Neural cell (in vitro differentiated cells): ENCODE measurements around the gene RGS6. TPM values are rescaled to one million over a fixed set of nuclear protein-coding genes. Genes with fewer than 3 reads are reported as not detected.

ENCODE experiments used
- H2AFZ ChIP-seq: fragments of 200-600, 300-800 bp; sonication (generic), shearing (Covaris generic); 2 replicates; pipeline ENCODE4 v1.6.0; 2014; ENCODE audit warnings: low read depth, mild to moderate bottlenecking, antibody characterized with exemption, low read length, moderate library complexity
- H3F3A ChIP-seq: fragments of 200-600 bp; shearing (Covaris generic); 2 replicates; pipeline ENCODE4 v1.6.1; 2016; ENCODE audit warnings: mild to moderate bottlenecking, moderate library complexity, mixed read lengths, antibody characterized with exemption, low read length; ENCODE audit not compliant: insufficient read depth, poor library complexity, severe bottlenecking
- H3K27ac ChIP-seq: fragments of 200-600, 300-800 bp; sonication (generic), shearing (Covaris generic); 2 replicates; pipeline ENCODE4 v1.5.1; 2014; ENCODE audit warnings: mild to moderate bottlenecking, low read length, moderate library complexity
- H3K27me3 ChIP-seq: fragments of 300-800, 200-600 bp; sonication (generic), shearing (Covaris generic); 2 replicates; pipeline ENCODE4 v1.6.0; 2014; ENCODE audit warnings: mild to moderate bottlenecking, low read depth, low read length, moderate library complexity; ENCODE audit not compliant: insufficient read depth
- H3K36me3 ChIP-seq: fragments of 300-800, 200-600 bp; sonication (generic), shearing (Covaris generic); 2 replicates; pipeline ENCODE4 v1.5.1; 2014; ENCODE audit warnings: mild to moderate bottlenecking, antibody characterized with exemption, low read length, moderate library complexity; ENCODE audit not compliant: insufficient read depth
- H3K4me2 ChIP-seq: fragments of 300-800, 200-600 bp; sonication (generic), shearing (Covaris generic); 2 replicates; pipeline ENCODE4 v1.6.0; 2014; ENCODE audit warnings: mild to moderate bottlenecking, low read length
- H3K4me3 ChIP-seq: fragments of 300-800, 200-600 bp; sonication (generic), shearing (Covaris generic); 2 replicates; pipeline ENCODE4 v1.5.1; 2014; ENCODE audit warnings: mild to moderate bottlenecking, low read length, moderate library complexity
- H3K79me2 ChIP-seq: fragments of 200-600 bp; shearing (Covaris generic); replicated peaks from 2 replicates; pipeline ENCODE4 v1.6.0; 2014; ENCODE audit warnings: mild to moderate bottlenecking, low read length, moderate library complexity; ENCODE audit not compliant: insufficient read depth
- H3K9ac ChIP-seq: fragments of 300-800, 200-600 bp; sonication (generic), shearing (Covaris generic); 2 replicates; pipeline ENCODE4 v1.6.1; 2016; ENCODE audit warnings: mild to moderate bottlenecking, low read length, mixed read lengths
- H3K9me2 ChIP-seq: fragments of 200-600 bp; shearing (Covaris generic); 2 replicates; pipeline ENCODE4 v1.6.1; 2016; ENCODE audit warnings: mild to moderate bottlenecking, low read length, mixed read lengths; ENCODE audit not compliant: insufficient read depth
- H3K9me3 ChIP-seq: fragments of 200-600, 300-800 bp; sonication (generic), shearing (Covaris generic); 2 replicates; pipeline ENCODE4 v1.6.1; 2016; ENCODE audit warnings: mild to moderate bottlenecking, mixed run types, low read length, moderate library complexity, mixed read lengths
- H4K20me1 ChIP-seq: fragments of 200-600 bp; shearing (Covaris generic); 2 replicates; pipeline ENCODE4 v1.6.1; 2016; ENCODE audit warnings: mild to moderate bottlenecking, mixed run types; ENCODE audit not compliant: insufficient read depth
- EP300 ChIP-seq: fragments of 450-650 bp; conservative IDR thresholded peaks from 2 replicates; pipeline ENCODE4 v1.6.1; 2014; ENCODE audit warnings: antibody characterized with exemption, mild to moderate bottlenecking, moderate library complexity; ENCODE audit not compliant: poor library complexity, severe bottlenecking
- EZH2 ChIP-seq: fragments of 200-600, 300-800 bp; shearing (Covaris generic), sonication (generic); IDR thresholded peaks from 2 replicates; pipeline ENCODE4 v1.6.1; 2014; ENCODE audit warnings: antibody characterized with exemption, low read length, borderline replicate concordance, mild to moderate bottlenecking; ENCODE audit not compliant: insufficient read depth, poor library complexity, severe bottlenecking
- MXI1 ChIP-seq: fragments of 450-650 bp; conservative IDR thresholded peaks from 2 replicates; pipeline ENCODE4 v1.6.1; 2014; ENCODE audit warnings: antibody characterized with exemption, mild to moderate bottlenecking; ENCODE audit not compliant: poor library complexity, severe bottlenecking
- POLR2AphosphoS5 ChIP-seq: IDR thresholded peaks from 2 replicates; pipeline ENCODE4 v1.6.1; 2012
- RAD21 ChIP-seq: fragments of 450-650 bp; conservative IDR thresholded peaks from 2 replicates; pipeline ENCODE4 v1.6.1; 2014; ENCODE audit warnings: antibody characterized with exemption, mild to moderate bottlenecking, moderate library complexity
- REST ChIP-seq: IDR thresholded peaks from 2 replicates; pipeline ENCODE4 v1.6.1; 2012; ENCODE audit warnings: borderline replicate concordance
- SMC3 ChIP-seq: fragments of 450-650 bp; conservative IDR thresholded peaks from 2 replicates; pipeline ENCODE4 v1.6.1; 2014; ENCODE audit warnings: antibody characterized with exemption, mild to moderate bottlenecking, moderate library complexity; ENCODE audit not compliant: poor library complexity
- TAF1 ChIP-seq: IDR thresholded peaks from 2 replicates; pipeline ENCODE4 v1.6.1; 2012; ENCODE audit warnings: low read depth
- polyA plus RNA-seq: library from polyadenylated mRNA; depleted of rRNA; stranded (reverse); fragments of >200 nt; gene quantifications from 2 replicates; pipeline ENCODE4 v1.2.3, GENCODE V29; 2014
- TF ChIP-seq, protein P1 (sequence below): fragments of 450-650 bp; IDR thresholded peaks from 2 replicates; pipeline ENCODE4 v1.5.1; 2014; ENCODE audit warnings: antibody characterized with exemption, mild to moderate bottlenecking, moderate library complexity; ENCODE audit not compliant: poor library complexity, severe bottlenecking

RGS6 gene
- polyA plus RNA-seq, 1 donor from 2014 or later: 7.3 TPM

- H3K4me2 ChIP-seq: no peak overlapping the region
- H3K27me3 ChIP-seq: no peaks in the 10 kb centered on the region
- no peak overlapping the region for H3K9ac ChIP-seq
- no peaks in the 10 kb centered on the region for H3K36me3 ChIP-seq
- no peaks in the 10 kb centered on the region for H3K9me2 ChIP-seq
- H4K20me1 ChIP-seq: no peaks in the 10 kb centered on the region
- H3K9me3 ChIP-seq: no peaks in the 10 kb centered on the region
- TF ChIP-seq MXI1 (no peak), TAF1 (no peak), EP300 (no peak), EZH2 (no peak), REST (no peak), POLR2AphosphoS5 (no peak), RAD21 (no peak), SMC3 (no peak)
- TF ChIP-seq, protein P1, sequence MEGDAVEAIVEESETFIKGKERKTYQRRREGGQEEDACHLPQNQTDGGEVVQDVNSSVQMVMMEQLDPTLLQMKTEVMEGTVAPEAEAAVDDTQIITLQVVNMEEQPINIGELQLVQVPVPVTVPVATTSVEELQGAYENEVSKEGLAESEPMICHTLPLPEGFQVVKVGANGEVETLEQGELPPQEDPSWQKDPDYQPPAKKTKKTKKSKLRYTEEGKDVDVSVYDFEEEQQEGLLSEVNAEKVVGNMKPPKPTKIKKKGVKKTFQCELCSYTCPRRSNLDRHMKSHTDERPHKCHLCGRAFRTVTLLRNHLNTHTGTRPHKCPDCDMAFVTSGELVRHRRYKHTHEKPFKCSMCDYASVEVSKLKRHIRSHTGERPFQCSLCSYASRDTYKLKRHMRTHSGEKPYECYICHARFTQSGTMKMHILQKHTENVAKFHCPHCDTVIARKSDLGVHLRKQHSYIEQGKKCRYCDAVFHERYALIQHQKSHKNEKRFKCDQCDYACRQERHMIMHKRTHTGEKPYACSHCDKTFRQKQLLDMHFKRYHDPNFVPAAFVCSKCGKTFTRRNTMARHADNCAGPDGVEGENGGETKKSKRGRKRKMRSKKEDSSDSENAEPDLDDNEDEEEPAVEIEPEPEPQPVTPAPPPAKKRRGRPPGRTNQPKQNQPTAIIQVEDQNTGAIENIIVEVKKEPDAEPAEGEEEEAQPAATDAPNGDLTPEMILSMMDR: no peak
- no peak overlapping the region for H3K4me3 ChIP-seq
- no peaks in the 10 kb centered on the region for H3F3A ChIP-seq
- no peak overlapping the region for H3K27ac ChIP-seq
- no peak overlapping the region for H2AFZ ChIP-seq
- H3K79me2 ChIP-seq: no peaks in the 10 kb centered on the region
Measured at GRCh38 chr14:72568296-72568992, 636.2 kb downstream of the RGS6 start.

DNA sequence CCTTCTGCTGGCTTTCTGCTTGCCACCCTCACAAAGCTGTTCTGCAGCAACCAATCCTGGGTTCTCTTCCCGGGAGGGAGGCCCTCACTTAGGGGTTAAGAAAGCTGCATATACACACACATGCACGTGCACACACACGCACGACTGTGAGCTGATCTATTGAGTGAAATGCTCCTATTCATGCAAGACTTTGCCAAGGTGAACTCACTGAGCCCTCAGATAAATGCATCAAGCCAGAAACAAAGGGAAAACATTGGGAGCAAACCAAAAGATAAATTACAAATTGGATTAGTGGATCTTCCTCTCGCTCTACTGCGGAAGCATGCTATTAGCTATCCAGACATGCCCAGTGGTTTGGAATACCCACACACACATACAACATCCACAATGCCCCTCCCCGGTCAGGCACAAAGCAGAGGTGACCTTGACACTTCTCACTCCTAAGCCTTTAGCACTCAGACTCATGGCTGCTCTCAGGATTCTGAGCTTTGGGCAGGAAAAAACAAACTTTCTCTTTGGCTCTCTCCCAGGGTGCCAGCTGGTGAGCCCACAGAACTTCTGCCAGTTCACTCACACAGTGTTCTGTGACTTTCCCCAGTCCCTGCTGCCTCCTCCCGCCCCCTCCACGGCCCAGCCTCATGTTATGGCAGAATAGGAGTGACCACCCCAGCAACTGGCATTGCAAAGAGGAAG is 641.6 kb downstream of the RGS6 start:
- TF ChIP-seq TAF1 (no peak), MXI1 (no peak), EZH2 (no peak), RAD21 (no peak), REST (no peak), EP300 (no peak), SMC3 (no peak), POLR2AphosphoS5 (no peak)
- TF ChIP-seq, protein P1: no peak
- no peak overlapping the region for H3K27ac ChIP-seq
- H3F3A ChIP-seq: no peaks in the 10 kb centered on the region

More for the DNA sequence above, 641.6 kb downstream of the RGS6 start:
- Histone ChIP-seq H3K4me2 (no peak overlapping the region), H3K4me3 (no peak overlapping the region), H3K36me3 (no peaks in the 10 kb centered on the region), H3K9ac (no peak overlapping the region), H4K20me1 (no peaks in the 10 kb centered on the region), H2AFZ (no peak overlapping the region), H3K27me3 (no peaks in the 10 kb centered on the region), H3K9me3 (no peaks in the 10 kb centered on the region), H3K9me2 (no peaks in the 10 kb centered on the region), H3K79me2 (no peaks in the 10 kb centered on the region)
